ELR (cell line): ENCODE data around the gene PPM1F.
"Not testable (repeated sequence)": the region's sequence is repeated elsewhere in the genome, so short reads cannot be mapped to it uniquely, and the experiment has no call there.

Experiments used
- DNase-seq: peaks from one replicate; pipeline ENCODE4 v3.0.0-alpha.2; 2015; ENCODE audit warnings: low read depth

Gene PPM1F

GRCh38 chr22:21919526-21920307 lies 32.9 kb downstream of the PPM1F start:
- no peak for DNase-seq

GRCh38 chr22:21918466-21919185 lies 34.0 kb downstream of the PPM1F start:
- no peak for DNase-seq

GRCh38 chr22:21917959-21918261 lies 34.7 kb downstream of the PPM1F start:
- DNase-seq = no peak

GRCh38 chr22:21917181-21917958 lies 35.3 kb downstream of the PPM1F start:
- no peak for DNase-seq

- DNase-seq = no peak
Observed at GRCh38 chr22:21916309-21916918, 36.2 kb downstream of the PPM1F start.

GRCh38 chr22:21915624-21916308 lies 36.9 kb downstream of the PPM1F start:
- no peak for DNase-seq

- DNase-seq = not testable (repeated sequence)
Observed at GRCh38 chr22:21914033-21914642, 38.5 kb downstream of the PPM1F start.

GRCh38 chr22:21910367-21910766 lies 42.3 kb downstream of the PPM1F start:
- DNase-seq = peak; percentile 17

- no peak for DNase-seq
Observed at GRCh38 chr22:21909871-21910270, 42.8 kb downstream of the PPM1F start.

GRCh38 chr22:21907638-21908522 lies 44.8 kb downstream of the PPM1F start:
- DNase-seq = no peak

- not testable (repeated sequence) for DNase-seq
Observed at GRCh38 chr22:21905234-21905633, 47.4 kb downstream of the PPM1F start.

- DNase-seq = no peak
Observed at GRCh38 chr22:21904250-21904789, 48.3 kb downstream of the PPM1F start.

GRCh38 chr22:21903283-21903682 lies 49.4 kb downstream of the PPM1F start:
- no peak for DNase-seq

GRCh38 chr22:21902296-21903087 lies 50.2 kb downstream of the PPM1F start:
- DNase-seq = no peak

GRCh38 chr22:21898354-21898896 lies 54.2 kb downstream of the PPM1F start:
- no peak for DNase-seq

- no peak for DNase-seq
Observed at GRCh38 chr22:21896951-21897513, 55.6 kb downstream of the PPM1F start.

GRCh38 chr22:21896275-21896674 lies 56.4 kb downstream of the PPM1F start:
- DNase-seq = not testable (repeated sequence)

GRCh38 chr22:21894799-21895198 lies 57.8 kb downstream of the PPM1F start:
- no peak for DNase-seq
